SU-DHL-6 (cell line): Measurements from ENCODE around the gene SSX2IP.

Experiments
- CTCF ChIP-seq: fragments of 200-600 bp; sonication (generic); IDR thresholded peaks from one replicate; pipeline ENCODE4 v1.5.1; 2017; ENCODE audit warnings: antibody characterized with exemption, mild to moderate bottlenecking, low read length, moderate library complexity; ENCODE audit not compliant: insufficient read depth, poor library complexity, severe bottlenecking
- EZH2phosphoT487 ChIP-seq: fragments of 200-600 bp; sonication (generic), shearing (Covaris generic); conservative IDR thresholded peaks from 2 replicates; pipeline ENCODE4 v1.6.1; 2018; ENCODE audit warnings: mild to moderate bottlenecking, antibody characterized with exemption, low read length, moderate library complexity, mixed read lengths

- TF ChIP-seq CTCF (no peak), EZH2phosphoT487 (no peak)
Measured at GRCh38 chr1:84611091-84611490, 79.2 kb downstream of the SSX2IP start.
